ENCODE results near the gene SPRR5.

The SPRR5 gene

DNA sequence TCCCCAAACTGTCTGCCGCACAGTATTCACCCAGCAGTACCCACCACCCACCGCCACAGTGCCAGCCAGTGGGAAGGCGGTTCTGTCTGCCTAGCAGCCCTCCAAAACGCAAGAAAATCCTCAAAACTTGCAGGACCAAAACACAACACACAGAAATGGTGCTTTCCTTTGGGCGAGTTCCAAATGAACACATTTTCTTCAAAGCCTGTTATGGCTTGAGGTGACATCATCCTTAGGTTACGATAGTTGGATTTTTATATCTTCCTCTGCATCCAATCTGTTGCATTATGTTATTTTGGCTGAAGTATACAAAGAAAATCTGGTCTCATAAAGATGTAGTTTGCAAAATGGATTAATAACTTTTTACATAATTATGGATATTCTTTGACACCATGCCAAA is 46.2 kb downstream of the SPRR5 start:
- DNase-seq (ENCODE audit: low read depth): no peak
- no peak overlapping the region for H3K4me3 ChIP-seq (ENCODE audit: low read depth, low read length)
- TF ChIP-seq, protein P1, sequence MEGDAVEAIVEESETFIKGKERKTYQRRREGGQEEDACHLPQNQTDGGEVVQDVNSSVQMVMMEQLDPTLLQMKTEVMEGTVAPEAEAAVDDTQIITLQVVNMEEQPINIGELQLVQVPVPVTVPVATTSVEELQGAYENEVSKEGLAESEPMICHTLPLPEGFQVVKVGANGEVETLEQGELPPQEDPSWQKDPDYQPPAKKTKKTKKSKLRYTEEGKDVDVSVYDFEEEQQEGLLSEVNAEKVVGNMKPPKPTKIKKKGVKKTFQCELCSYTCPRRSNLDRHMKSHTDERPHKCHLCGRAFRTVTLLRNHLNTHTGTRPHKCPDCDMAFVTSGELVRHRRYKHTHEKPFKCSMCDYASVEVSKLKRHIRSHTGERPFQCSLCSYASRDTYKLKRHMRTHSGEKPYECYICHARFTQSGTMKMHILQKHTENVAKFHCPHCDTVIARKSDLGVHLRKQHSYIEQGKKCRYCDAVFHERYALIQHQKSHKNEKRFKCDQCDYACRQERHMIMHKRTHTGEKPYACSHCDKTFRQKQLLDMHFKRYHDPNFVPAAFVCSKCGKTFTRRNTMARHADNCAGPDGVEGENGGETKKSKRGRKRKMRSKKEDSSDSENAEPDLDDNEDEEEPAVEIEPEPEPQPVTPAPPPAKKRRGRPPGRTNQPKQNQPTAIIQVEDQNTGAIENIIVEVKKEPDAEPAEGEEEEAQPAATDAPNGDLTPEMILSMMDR (conservative IDR thresholded peaks at IDR 0.05; ENCODE audit: low read depth, low read length): no peak

DNA sequence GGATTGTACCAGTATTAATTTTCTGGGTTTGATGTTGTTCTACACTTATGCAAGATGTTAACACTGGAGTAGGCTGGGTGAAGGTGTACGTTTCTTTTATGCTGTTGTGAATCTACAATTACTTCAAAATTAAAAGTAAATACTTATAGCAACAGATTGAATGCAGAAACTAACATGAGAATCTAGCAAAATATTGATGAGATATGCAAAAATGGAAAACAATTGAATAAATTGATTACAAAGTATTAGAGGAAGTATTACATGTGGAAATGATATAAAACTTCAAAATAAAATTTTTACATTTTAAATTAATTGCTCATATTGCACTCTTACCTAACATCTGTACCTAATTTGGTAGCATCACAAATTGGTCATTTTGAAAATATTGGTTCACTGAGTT is 48.8 kb downstream of the SPRR5 start:
- TF ChIP-seq, protein P1 (conservative IDR thresholded peaks at IDR 0.05; ENCODE audit: low read depth, low read length): no peak

DNA sequence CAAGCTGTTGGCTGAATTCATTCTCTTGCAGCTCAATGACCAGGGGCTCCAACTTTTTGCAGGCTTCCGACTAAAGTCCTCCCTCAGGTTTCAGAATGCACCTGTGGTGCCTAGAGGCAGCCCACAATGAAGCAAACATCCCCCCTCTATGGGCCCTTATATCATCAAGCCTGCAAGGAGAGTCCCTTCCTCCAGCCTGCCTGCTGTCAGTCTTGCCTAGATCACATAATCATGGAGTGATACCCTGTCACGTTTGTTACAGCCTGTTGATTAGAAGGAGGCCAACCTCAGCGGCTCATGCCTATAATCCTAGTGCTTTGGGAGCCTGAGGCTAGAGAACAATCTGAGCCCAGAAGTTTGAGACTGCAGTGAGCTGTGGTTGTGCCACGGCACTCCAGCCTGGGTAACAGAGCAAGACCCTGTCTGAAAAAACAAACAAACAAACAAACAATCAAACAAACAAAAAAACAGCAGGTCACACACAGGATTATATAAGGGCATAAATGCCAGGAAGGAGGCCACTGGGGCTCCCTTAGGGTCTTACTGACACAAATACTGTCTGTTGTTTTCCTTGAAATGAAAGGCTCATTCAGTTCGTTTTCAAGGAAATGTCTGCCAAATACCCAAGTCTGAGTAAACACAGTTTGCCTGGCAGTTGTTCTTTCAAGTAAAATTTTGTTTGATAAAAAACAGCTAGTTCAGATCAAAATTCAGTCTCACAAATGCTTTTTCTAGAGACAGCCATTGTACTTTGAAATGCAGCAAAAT is 49.8 kb downstream of the SPRR5 start:
- no peak overlapping the region for H3K4me3 ChIP-seq (ENCODE audit: low read depth, low read length)
- TF ChIP-seq, protein P1 (conservative IDR thresholded peaks at IDR 0.05; ENCODE audit: low read depth, low read length): no peak
- no peak for DNase-seq (ENCODE audit: low read depth)

More for the DNA sequence above, 48.8 kb downstream of the SPRR5 start:
- no peak overlapping the region for H3K4me3 ChIP-seq (ENCODE audit: low read depth, low read length)
- DNase-seq (ENCODE audit: low read depth): no peak

DNA sequence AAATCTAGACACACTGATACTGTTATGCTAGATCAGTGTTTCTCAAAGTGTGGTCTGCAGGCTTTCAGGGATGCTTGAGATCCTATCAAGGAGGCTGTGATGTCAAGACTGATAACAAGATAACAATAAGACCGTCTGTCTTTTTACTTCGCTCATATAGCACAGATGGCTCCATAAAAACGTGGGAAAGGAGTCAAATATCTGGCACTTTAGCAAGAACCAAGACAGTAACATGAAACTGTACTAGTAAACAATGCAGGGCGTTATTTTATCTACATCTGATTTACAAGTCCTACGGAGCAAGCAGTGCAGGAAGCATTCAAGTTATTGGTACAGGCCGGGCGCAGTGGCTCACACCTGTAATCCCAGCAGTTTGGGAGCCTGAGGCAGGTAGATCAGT is 50.9 kb downstream of the SPRR5 start:
- H3K4me3 ChIP-seq (ENCODE audit: low read depth, low read length): no peak overlapping the region
- no peak for DNase-seq (ENCODE audit: low read depth)
- TF ChIP-seq, protein P1 (conservative IDR thresholded peaks at IDR 0.05; ENCODE audit: low read depth, low read length): no peak

DNA sequence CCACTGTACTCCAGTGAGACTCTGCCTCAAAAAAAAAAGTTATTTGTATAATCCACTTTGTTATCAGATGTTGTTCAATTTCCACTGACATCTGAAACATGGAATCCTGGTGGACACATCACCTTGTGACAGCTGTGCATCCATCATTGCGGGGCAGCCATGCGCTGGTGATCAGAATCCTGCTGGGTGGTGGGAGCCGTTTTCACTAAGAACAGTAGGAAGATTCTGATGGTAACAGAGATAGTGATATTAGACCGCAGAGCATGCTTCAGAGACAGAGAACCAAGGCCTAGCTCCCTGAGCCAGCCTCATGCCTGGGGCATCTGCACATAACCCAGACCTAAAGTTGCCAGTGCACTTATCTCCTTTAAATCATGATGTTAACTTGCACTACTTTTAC is 51.5 kb downstream of the SPRR5 start:
- TF ChIP-seq, protein P1 (conservative IDR thresholded peaks at IDR 0.05; ENCODE audit: low read depth, low read length): no peak
- no peak overlapping the region for H3K4me3 ChIP-seq (ENCODE audit: low read depth, low read length)
- no peak for DNase-seq (ENCODE audit: low read depth)
